Activated CD4-positive, CD25-positive, alpha-beta regulatory T cell (primary cell): ENCODE results near the gene RTL1.

Experiments
- DNase-seq, 4 experiments: peaks; one replicate each; lab custom pipeline; 2025; lab: John Stamatoyannopoulos, UW

Gene RTL1

DNA sequence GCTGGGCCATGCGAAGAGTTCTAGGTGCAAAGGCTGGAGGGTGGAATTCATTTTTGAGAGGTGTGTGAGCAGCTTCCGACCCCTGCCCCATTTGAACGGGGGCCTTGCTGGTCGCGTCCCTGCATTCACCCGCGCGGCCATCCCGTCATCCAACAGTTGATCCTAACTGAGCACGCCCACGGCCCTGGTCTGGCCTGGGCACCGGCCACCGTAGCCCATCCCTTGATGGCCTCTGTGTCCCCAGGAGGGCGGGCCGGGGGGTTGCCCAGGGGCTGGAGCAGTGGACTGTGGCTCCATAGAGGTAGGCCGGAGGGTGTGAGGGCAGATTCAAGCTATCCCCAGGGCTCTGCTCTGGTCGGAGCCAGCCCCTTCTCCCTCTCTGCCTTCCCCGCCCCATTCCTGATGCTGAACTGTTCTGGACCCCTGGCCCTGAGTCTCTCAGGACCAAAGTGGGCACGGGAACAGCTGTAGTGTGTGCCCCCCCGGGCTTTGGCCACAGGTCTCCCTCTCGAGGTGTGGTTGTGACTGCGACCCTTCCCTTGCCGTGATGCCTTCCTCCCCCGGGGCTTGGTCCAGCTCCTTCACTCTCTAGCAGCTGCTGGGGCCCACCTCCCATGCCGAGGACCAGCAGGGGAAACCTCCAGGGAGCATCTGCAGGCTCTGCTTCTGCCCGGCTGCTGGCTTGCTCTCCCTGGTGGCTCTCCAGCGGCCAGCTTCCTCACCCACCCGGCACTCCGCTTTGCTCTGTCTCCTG, 68.6 kb downstream of the RTL1 start:
- DNase-seq: no peak

DNA sequence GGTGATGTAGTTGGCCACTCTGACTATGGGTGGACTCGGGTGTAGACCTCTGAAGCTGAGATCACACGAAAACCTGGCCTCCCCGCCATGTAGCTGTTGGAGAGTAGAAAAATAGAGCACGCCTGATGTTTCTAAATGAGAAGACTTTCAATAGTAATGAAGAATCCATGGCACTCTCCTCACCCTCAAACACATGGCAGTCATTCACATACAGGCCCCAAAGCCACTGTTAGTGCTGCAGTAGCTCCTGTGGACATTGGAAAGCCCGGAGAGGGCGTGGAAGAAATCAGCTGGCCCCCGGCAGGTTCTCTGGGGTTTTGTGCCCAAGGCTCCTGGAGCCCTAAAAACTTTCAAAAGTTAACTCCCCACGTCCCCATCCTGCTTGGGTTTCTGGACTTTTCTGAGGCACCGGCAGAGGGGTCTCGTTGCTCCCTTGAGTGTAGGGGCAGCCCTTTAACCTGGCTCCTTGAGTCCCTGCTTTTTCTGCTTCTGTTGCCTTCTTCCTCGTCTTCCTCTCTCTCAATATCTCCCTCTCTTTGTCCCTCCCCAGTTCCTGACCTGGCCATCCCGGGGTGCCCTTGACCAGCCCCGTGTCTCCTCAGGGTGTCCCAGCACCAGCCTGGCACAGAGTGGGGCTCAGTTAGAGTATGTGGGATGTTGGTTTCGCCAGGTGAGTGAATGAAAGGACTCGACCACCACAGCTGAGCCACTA, 69.3 kb downstream of the RTL1 start:
- no peak for DNase-seq

DNA sequence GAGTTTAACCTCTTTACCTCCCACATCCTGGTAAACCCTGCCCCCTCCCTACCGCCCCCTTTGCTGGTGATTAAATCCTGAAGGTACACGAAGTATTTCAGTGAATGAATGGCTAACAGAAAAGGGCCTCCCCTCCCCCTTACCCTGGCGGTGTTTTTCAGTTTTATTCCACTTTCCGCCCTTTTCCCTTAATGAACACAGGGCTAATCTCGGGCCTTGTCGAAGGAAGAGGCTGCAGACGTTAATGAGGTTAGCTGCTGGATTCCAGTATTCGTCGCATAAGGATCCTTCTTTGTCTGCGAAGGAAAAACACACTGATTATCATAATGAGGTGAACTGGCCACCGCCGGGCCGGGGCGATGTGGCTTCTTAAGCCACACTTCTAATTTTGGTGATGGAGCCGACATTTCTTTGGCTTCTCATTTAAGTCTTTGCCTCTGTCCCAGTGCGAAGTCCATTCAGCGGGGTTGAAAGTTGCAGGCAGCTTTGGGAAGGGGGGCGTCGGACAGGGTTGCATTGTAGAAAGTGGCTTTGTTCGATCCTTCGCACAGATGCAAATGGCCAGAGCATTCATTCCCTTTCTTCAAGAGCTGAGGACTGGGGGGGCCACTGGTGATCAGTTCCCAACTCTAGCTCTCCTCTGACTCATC, 71.1 kb downstream of the RTL1 start:
- DNase-seq: no peak

DNA sequence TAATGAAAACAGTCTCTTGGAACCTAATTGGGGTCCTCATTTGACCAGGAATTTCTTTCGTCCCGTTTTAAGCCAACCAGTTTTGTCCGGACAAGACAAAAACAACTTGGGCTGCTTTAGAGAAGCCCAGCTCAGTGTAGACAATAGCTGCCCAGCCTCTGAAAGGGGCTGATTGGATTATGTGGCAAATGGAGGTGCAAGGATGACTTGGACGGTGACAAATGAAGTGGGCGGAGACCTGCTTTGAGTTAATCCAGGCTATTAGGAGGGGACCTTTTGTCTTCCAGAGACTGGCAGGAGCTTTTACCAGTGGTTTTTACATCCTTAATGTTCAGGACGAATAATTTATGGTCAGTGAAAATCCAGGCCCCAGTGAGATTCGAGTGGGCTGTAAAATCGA, 72.8 kb downstream of the RTL1 start:
- DNase-seq: no peak
